Stromal cell of bone marrow (primary cell): Measurements from ENCODE around the gene FOXE1.

Experiments
- DNase-seq: peaks from one replicate; pipeline ENCODE4 v3.0.0-alpha.2; 2012; ENCODE audit warnings: low read depth

FOXE1 gene

GRCh38 chr9:97848480-97849237 is 4.4 kb upstream of the FOXE1 start:
- no peak for DNase-seq

GRCh38 chr9:97849980-97850379 is 3.0 kb upstream of the FOXE1 start:
- no peak for DNase-seq

- DNase-seq, result no peak
Observed at GRCh38 chr9:97850746-97851445, 2.1 kb upstream of the FOXE1 start.

GRCh38 chr9:97851446-97851883 is 1.6 kb upstream of the FOXE1 start:
- no peak for DNase-seq

- DNase-seq, result no peak
Observed at GRCh38 chr9:97852001-97852398, 1.0 kb upstream of the FOXE1 start.

GRCh38 chr9:97852399-97853055 is 499 bp upstream of the FOXE1 start:
- DNase-seq, result no peak

- peak; percentile 8 for DNase-seq
Observed at GRCh38 chr9:97853844-97854695, 1.0 kb downstream of the FOXE1 start.

GRCh38 chr9:97854696-97855485 is 1.9 kb downstream of the FOXE1 start:
- no peak for DNase-seq

GRCh38 chr9:97855486-97855875 is 2.5 kb downstream of the FOXE1 start:
- DNase-seq, result no peak

- DNase-seq, result no peak
Observed at GRCh38 chr9:97855899-97856298, 2.9 kb downstream of the FOXE1 start.

- DNase-seq, result no peak
Observed at GRCh38 chr9:97856857-97857605, 4.0 kb downstream of the FOXE1 start.

- DNase-seq, result no peak
Observed at GRCh38 chr9:97857606-97858392, 4.8 kb downstream of the FOXE1 start.

- DNase-seq, result no peak
Observed at GRCh38 chr9:97858393-97858713, 5.3 kb downstream of the FOXE1 start.

GRCh38 chr9:97858826-97859225 is 5.8 kb downstream of the FOXE1 start:
- no peak for DNase-seq

- no peak for DNase-seq
Observed at GRCh38 chr9:97859346-97859745, 6.3 kb downstream of the FOXE1 start.

GRCh38 chr9:97860451-97861147 is 7.6 kb downstream of the FOXE1 start:
- no peak for DNase-seq

GRCh38 chr9:97861148-97861475 is 8.1 kb downstream of the FOXE1 start:
- no peak for DNase-seq

- no peak for DNase-seq
Observed at GRCh38 chr9:97863314-97863713, 10.3 kb downstream of the FOXE1 start.

GRCh38 chr9:97864396-97864795 is 11.4 kb downstream of the FOXE1 start:
- no peak for DNase-seq
